HCT116 (cell line): ENCODE results near the gene STX12. TPM values are rescaled to one million over a fixed set of nuclear protein-coding genes. Genes with fewer than 3 reads are reported as not detected.

ENCODE experiments used
- ATAC-seq: fragments of 200-7000 bp; cut with Tn5 transposase; 2 replicates; pipeline ENCODE4 v1.9.1; 2020; ENCODE audit warnings: mild to moderate bottlenecking, moderate library complexity
- BruUV-seq: library from RNA; stranded (reverse); fragments of 400-500 nt; replicated peaks from 2 replicates; lab custom pipeline; 2021; lab: Mats Ljungman, UMichigan
- CTCF ChIA-PET: fragments of 300-600 bp; sonication (Branson Sonifier 250); formaldehyde crosslinking; loops from one replicate; lab custom pipeline; 2021; ENCODE audit warnings: antibody characterized with exemption; lab: Charles Lee
- POLR2A ChIA-PET: fragments of 300-600, 350-600 bp; sonication (Branson Sonifier 250); formaldehyde crosslinking; loops from one replicate; lab custom pipeline; 2021; ENCODE audit warnings: antibody characterized with exemption; lab: Charles Lee
- RAD21 ChIA-PET, 2 experiments: fragments of 300-600 bp; sonication (Branson Sonifier 250); formaldehyde crosslinking; loops; one replicate each; lab custom pipeline; 2023; ENCODE audit warnings: low total read pairs in 2 of 2; ENCODE audit not compliant: uncharacterized antibody in 2 of 2, unreplicated experiment in 2 of 2, low non-redundant PET in 1 of 2; lab: Charles Lee
- DNase-seq: peaks from one replicate; pipeline ENCODE4 v3.0.0-alpha.2; 2010; ENCODE audit warnings: low read depth, low spot score
- H2AFZ ChIP-seq: fragments of 200-600 bp; shearing (Covaris generic), sonication (generic); 2 replicates; pipeline ENCODE4 v1.6.1; 2017; ENCODE audit warnings: low read depth, mixed run types, mixed read lengths, antibody characterized with exemption, low read length; ENCODE audit not compliant: poor library complexity, severe bottlenecking
- H3K27ac ChIP-seq: 2 replicates; pipeline ENCODE4 v1.5.1; 2012; ENCODE audit warnings: low read depth, low read length
- H3K27me3 ChIP-seq: fragments of 200-600 bp; sonication (generic); 2 replicates; pipeline ENCODE4 v1.6.1; 2016; ENCODE audit warnings: mixed run types, low read length, mixed read lengths; ENCODE audit not compliant: insufficient read depth
- H3K36me3 ChIP-seq, 2 experiments: fragments of 200-500 bp in 1 of 2; fragments of 200-600 bp in 1 of 2; sonication (Bioruptor generic) in 1 of 2; sonication (generic) in 1 of 2; 2 replicates each; pipeline versions ENCODE4 v1.5.1 to v1.6.1; 2014 to 2016; ENCODE audit warnings: low read length in 2 of 2, inconsistent platforms in 1 of 2, mixed read lengths in 1 of 2, mixed run types in 1 of 2; ENCODE audit not compliant: insufficient read depth in 2 of 2, control insufficient read depth in 1 of 2
- H3K4me1 ChIP-seq, 2 experiments: fragments of 200-600 bp in 1 of 2; sonication (generic) in 1 of 2; 2 replicates each; pipeline versions ENCODE4 v1.5.1 to v1.6.1; 2012 to 2017; ENCODE audit warnings: low read length in 2 of 2, inconsistent platforms in 1 of 2, mild to moderate bottlenecking in 1 of 2, mixed read lengths in 1 of 2, mixed run types in 1 of 2, moderate library complexity in 1 of 2; ENCODE audit not compliant: insufficient read depth in 2 of 2, control insufficient read depth in 1 of 2
- H3K4me2 ChIP-seq: fragments of 200-600 bp; sonication (generic); 2 replicates; pipeline ENCODE4 v1.6.1; 2017; ENCODE audit warnings: mixed run types, low read length, mixed read lengths
- H3K4me3 ChIP-seq, 2 experiments: fragments of 200-600 bp in 1 of 2; sonication (generic) in 1 of 2; replicated peaks in 1 of 2; 2 replicates each; pipeline ENCODE4 v1.5.1; 2011 to 2016; ENCODE audit warnings: low read length in 2 of 2, control low read depth in 1 of 2, low read depth in 1 of 2, mild to moderate bottlenecking in 1 of 2, mixed read lengths in 1 of 2, mixed run types in 1 of 2
- H3K79me2 ChIP-seq: fragments of 200-600 bp; sonication (generic); 2 replicates; pipeline ENCODE4 v1.6.1; 2017; ENCODE audit warnings: mild to moderate bottlenecking, mixed run types, low read length, moderate library complexity, mixed read lengths; ENCODE audit not compliant: insufficient read depth
- H3K9ac ChIP-seq: fragments of 200-600 bp; sonication (generic); 2 replicates; pipeline ENCODE4 v1.6.1; 2016; ENCODE audit warnings: low read length, mixed read lengths
- H3K9me2 ChIP-seq: fragments of 200-600 bp; sonication (generic), shearing (Covaris generic); 2 replicates; pipeline ENCODE4 v1.6.1; 2017; ENCODE audit warnings: mixed run types, mild to moderate bottlenecking, moderate library complexity; ENCODE audit not compliant: insufficient read depth
- H3K9me3 ChIP-seq, 2 experiments: fragments of 200-500 bp in 1 of 2; fragments of 200-600 bp in 1 of 2; sonication (Bioruptor generic) in 1 of 2; sonication (generic) in 1 of 2; 2 replicates each; pipeline ENCODE4 v1.6.1; 2014 to 2017; ENCODE audit warnings: low read length in 2 of 2, mixed read lengths in 2 of 2, inconsistent platforms in 1 of 2, low read depth in 1 of 2, mild to moderate bottlenecking in 1 of 2, mixed run types in 1 of 2, moderate library complexity in 1 of 2; ENCODE audit not compliant: control insufficient read depth in 1 of 2, insufficient read depth in 1 of 2
- H4K20me1 ChIP-seq: fragments of 200-600 bp; sonication (generic), shearing (Covaris generic); 2 replicates; pipeline ENCODE4 v1.6.1; 2017; ENCODE audit warnings: mixed run types, mild to moderate bottlenecking, moderate library complexity; ENCODE audit not compliant: insufficient read depth
- CTCF ChIP-seq, 3 experiments: fragments of 200-600 bp in 1 of 3; sonication (generic) in 1 of 3; IDR thresholded peaks in 2 of 3; conservative IDR thresholded peaks in 1 of 3; 2 replicates each; pipeline ENCODE4 v1.5.1; 2012 to 2017; ENCODE audit warnings: low read depth in 2 of 3, low read length in 2 of 3, antibody characterized with exemption in 1 of 3, borderline replicate concordance in 1 of 3, control low read depth in 1 of 3, mild to moderate bottlenecking in 1 of 3, mixed read lengths in 1 of 3, mixed run types in 1 of 3, moderate library complexity in 1 of 3; ENCODE audit not compliant: insufficient read depth in 1 of 3
- ELF1 ChIP-seq: IDR thresholded peaks from 2 replicates; pipeline ENCODE4 v1.6.1; 2012; ENCODE audit warnings: low read depth, borderline replicate concordance
- POLR2A ChIP-seq: IDR thresholded peaks from 2 replicates; pipeline ENCODE4 v1.7.0; 2011; ENCODE audit warnings: borderline replicate concordance; ENCODE audit not compliant: insufficient read depth, insufficient read length; ENCODE audit errors: extremely low read depth
- SRF ChIP-seq: IDR thresholded peaks from 2 replicates; pipeline ENCODE4 v1.6.1; 2012; ENCODE audit warnings: low read depth
- intact Hi-C: fragments of 100-400 bp; cut with micrococcal nuclease; formaldehyde crosslinking; loops from 2 replicates; pipeline ENCODE4 v1.10.0; 2022
- total RNA-seq: library from RNA; stranded (reverse); gene quantifications from one replicate; pipeline ENCODE4 v1.2.1, GENCODE V29; 2021; ENCODE audit not compliant: unreplicated experiment
- TF ChIP-seq, protein P1 (sequence below): IDR thresholded peaks from 2 replicates; pipeline ENCODE4 v1.6.1; 2012
- TF ChIP-seq, protein P2 (sequence below): IDR thresholded peaks from 2 replicates; pipeline ENCODE4 v1.6.1; 2012; ENCODE audit warnings: low read depth

The STX12 gene
- total RNA-seq, 1 experiment from 2014 or later: 27.6 TPM

DNA sequence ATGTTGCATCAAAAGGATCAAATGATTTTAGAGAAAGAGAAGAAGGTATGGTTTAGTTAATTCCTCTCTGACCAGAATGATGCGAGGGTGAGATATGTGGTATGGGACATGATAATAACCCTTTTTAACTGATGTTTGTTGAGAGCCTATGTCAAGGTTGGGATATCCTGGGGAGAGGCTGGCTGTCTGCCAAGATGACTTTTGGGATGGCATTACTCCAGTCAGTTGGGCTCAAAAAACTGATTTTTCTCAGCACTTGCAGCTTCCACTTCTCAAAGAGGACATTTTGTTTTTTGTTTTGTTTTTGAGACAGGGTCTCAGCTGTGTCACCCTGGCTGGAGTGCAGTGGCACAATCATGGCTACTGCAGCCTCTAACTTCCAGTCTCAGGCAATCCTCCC lies 17.7 kb upstream of the STX12 start:
- no peaks in the 10 kb centered on the region for H3K9me3 ChIP-seq
- H2AFZ ChIP-seq: no peak overlapping the region
- ChIA-PET RAD21 (no interaction called here), POLR2A (no interaction called here), CTCF (no interaction called here)
- no peaks in the 10 kb centered on the region for H3K79me2 ChIP-seq
- no peak overlapping the region for H3K9ac ChIP-seq
- H3K27me3 ChIP-seq: no peaks in the 10 kb centered on the region
- H3K36me3 ChIP-seq: no peaks in the 10 kb centered on the region
- no TSS peak for BruUV-seq
- DNase-seq (no peak), ATAC-seq (no peak)
- H3K4me1 ChIP-seq: no peaks in the 10 kb centered on the region
- intact Hi-C loops: no loop called here
- H3K4me2 ChIP-seq: no peak overlapping the region
- H3K4me3 ChIP-seq: no peak overlapping the region
- no peaks in the 10 kb centered on the region for H4K20me1 ChIP-seq
- TF ChIP-seq CTCF (IDR thresholded peaks at IDR 0.05 in 2 of 3, conservative IDR thresholded peaks at IDR 0.05 in 1 of 3; ENCODE audit: borderline replicate concordance in 1 of 3, insufficient read depth in 1 of 3, low read depth in 2 of 3, low read length in 2 of 3): no peak
- TF ChIP-seq, protein P1, sequence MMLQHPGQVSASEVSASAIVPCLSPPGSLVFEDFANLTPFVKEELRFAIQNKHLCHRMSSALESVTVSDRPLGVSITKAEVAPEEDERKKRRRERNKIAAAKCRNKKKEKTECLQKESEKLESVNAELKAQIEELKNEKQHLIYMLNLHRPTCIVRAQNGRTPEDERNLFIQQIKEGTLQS: no peak
- TF ChIP-seq, protein P2, sequence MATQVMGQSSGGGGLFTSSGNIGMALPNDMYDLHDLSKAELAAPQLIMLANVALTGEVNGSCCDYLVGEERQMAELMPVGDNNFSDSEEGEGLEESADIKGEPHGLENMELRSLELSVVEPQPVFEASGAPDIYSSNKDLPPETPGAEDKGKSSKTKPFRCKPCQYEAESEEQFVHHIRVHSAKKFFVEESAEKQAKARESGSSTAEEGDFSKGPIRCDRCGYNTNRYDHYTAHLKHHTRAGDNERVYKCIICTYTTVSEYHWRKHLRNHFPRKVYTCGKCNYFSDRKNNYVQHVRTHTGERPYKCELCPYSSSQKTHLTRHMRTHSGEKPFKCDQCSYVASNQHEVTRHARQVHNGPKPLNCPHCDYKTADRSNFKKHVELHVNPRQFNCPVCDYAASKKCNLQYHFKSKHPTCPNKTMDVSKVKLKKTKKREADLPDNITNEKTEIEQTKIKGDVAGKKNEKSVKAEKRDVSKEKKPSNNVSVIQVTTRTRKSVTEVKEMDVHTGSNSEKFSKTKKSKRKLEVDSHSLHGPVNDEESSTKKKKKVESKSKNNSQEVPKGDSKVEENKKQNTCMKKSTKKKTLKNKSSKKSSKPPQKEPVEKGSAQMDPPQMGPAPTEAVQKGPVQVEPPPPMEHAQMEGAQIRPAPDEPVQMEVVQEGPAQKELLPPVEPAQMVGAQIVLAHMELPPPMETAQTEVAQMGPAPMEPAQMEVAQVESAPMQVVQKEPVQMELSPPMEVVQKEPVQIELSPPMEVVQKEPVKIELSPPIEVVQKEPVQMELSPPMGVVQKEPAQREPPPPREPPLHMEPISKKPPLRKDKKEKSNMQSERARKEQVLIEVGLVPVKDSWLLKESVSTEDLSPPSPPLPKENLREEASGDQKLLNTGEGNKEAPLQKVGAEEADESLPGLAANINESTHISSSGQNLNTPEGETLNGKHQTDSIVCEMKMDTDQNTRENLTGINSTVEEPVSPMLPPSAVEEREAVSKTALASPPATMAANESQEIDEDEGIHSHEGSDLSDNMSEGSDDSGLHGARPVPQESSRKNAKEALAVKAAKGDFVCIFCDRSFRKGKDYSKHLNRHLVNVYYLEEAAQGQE: no peak
- TF ChIP-seq POLR2A: no peak
- no peak for TF ChIP-seq ELF1
- TF ChIP-seq SRF: no peak
- TF ChIP-seq, all 23 proteins: peak for 0
- Histone ChIP-seq H3K27ac (no peak overlapping the region), H3K9me2 (no peaks in the 10 kb centered on the region)
